OCI-LY3 (cell line): ENCODE results near the gene PLTP.

Experiments
- H2AFZ ChIP-seq: fragments of 200-600, 300-600 bp; shearing (Covaris generic); 2 replicates; pipeline ENCODE4 v1.6.0; 2014; ENCODE audit warnings: antibody characterized with exemption, low read depth, low read length
- H3K27ac ChIP-seq: fragments of 200-600, 300-600 bp; sonication (generic); 2 replicates; pipeline ENCODE4 v1.5.1; 2014; ENCODE audit warnings: mild to moderate bottlenecking, low read length, moderate library complexity, mixed read lengths
- H3K27me3 ChIP-seq: fragments of 200-600, 300-600 bp; sonication (generic); 2 replicates; pipeline ENCODE4 v1.6.1; 2014; ENCODE audit warnings: low read depth, low read length, mixed read lengths
- H3K36me3 ChIP-seq: fragments of 200-600, 300-600 bp; sonication (generic); replicated peaks from 2 replicates; pipeline ENCODE3; 2014; ENCODE audit warnings: low read depth, low read length, mixed read lengths
- H3K4me1 ChIP-seq: fragments of 300-600, 200-600 bp; sonication (generic); 2 replicates; pipeline ENCODE4 v1.6.1; 2014; ENCODE audit warnings: low read length, mixed read lengths
- H3K4me2 ChIP-seq: fragments of 200-600, 300-600 bp; sonication (generic); 2 replicates; pipeline ENCODE4 v1.6.1; 2014; ENCODE audit warnings: low read length, mixed read lengths
- H3K4me3 ChIP-seq: fragments of 300-600, 200-600 bp; sonication (generic); 2 replicates; pipeline ENCODE4 v1.5.1; 2014; ENCODE audit warnings: antibody characterized with exemption, mild to moderate bottlenecking, low read length, moderate library complexity
- H3K79me2 ChIP-seq: fragments of 300-600, 200-600 bp; shearing (Covaris generic); 2 replicates; pipeline ENCODE4 v1.6.1; 2014; ENCODE audit warnings: mild to moderate bottlenecking, low read length, mixed read lengths
- H3K9ac ChIP-seq: fragments of 300-600, 200-600 bp; shearing (Covaris generic); 2 replicates; pipeline ENCODE4 v1.6.0; 2014; ENCODE audit warnings: mild to moderate bottlenecking, low read length, moderate library complexity
- H3K9me3 ChIP-seq: fragments of 200-600, 300-600 bp; shearing (Covaris generic); 2 replicates; pipeline ENCODE4 v1.6.1; 2014; ENCODE audit warnings: low read length, mixed read lengths; ENCODE audit not compliant: insufficient read depth
- H4K20me1 ChIP-seq: fragments of 200-600, 300-600 bp; sonication (generic); 2 replicates; pipeline ENCODE4 v1.6.1; 2016; ENCODE audit warnings: low read length, mixed read lengths; ENCODE audit not compliant: insufficient read depth
- CTCF ChIP-seq: fragments of 200-600, 300-600 bp; sonication (generic); IDR thresholded peaks from 2 replicates; pipeline ENCODE4 v1.5.1; 2014; ENCODE audit warnings: antibody characterized with exemption, low read length, low read depth
- EZH2phosphoT487 ChIP-seq: fragments of 200-600 bp; shearing (Covaris generic); IDR thresholded peaks from 2 replicates; pipeline ENCODE4 v1.6.1; 2018; ENCODE audit warnings: antibody characterized with exemption, mixed run types, low read depth

Gene PLTP

GRCh38 chr20:45918182-45918737, 6.3 kb upstream of the PLTP start:
- Histone ChIP-seq H3K27me3 (peaks cover 8% of the 10 kb centered on the region; the same call in 1 of the 2 replicates), H3K4me3 (no peak overlapping the region), H3K9ac (no peak overlapping the region), H3K27ac (no peak overlapping the region), H3K4me1 (peaks cover 13% of the 10 kb centered on the region), H2AFZ (no peak overlapping the region), H3K79me2 (no peaks in the 10 kb centered on the region), H3K36me3 (no peaks in the 10 kb centered on the region), H4K20me1 (no peaks in the 10 kb centered on the region), H3K9me3 (no peaks in the 10 kb centered on the region), H3K4me2 (no peak overlapping the region)
- no peak for TF ChIP-seq EZH2phosphoT487
- TF ChIP-seq CTCF = no peak

- H3K27ac ChIP-seq = no peak overlapping the region
- H3K4me2 ChIP-seq = no peak overlapping the region
- H3K36me3 ChIP-seq = no peaks in the 10 kb centered on the region
- no peak overlapping the region for H3K9ac ChIP-seq
- peaks cover 8% of the 10 kb centered on the region; the same call in 1 of the 2 replicates for H3K27me3 ChIP-seq
- H3K9me3 ChIP-seq = no peaks in the 10 kb centered on the region
- no peak overlapping the region for H3K4me3 ChIP-seq
- peaks cover 18% of the 10 kb centered on the region for H3K4me1 ChIP-seq
- H3K79me2 ChIP-seq = no peaks in the 10 kb centered on the region
- no peaks in the 10 kb centered on the region for H4K20me1 ChIP-seq
- H2AFZ ChIP-seq = no peak overlapping the region
- TF ChIP-seq EZH2phosphoT487 = no peak
Observed at GRCh38 chr20:45917790-45918141, 5.8 kb upstream of the PLTP start.

- Histone ChIP-seq H4K20me1 (no peaks in the 10 kb centered on the region), H3K4me2 (peak overlapping the region; percentile 92), H3K4me1 (peaks cover 40% of the 10 kb centered on the region), H3K4me3 (peak overlapping the region; percentile 73), H3K9ac (peak overlapping the region; percentile 77; the same call in 1 of the 2 replicates), H3K9me3 (no peaks in the 10 kb centered on the region), H3K27ac (peak overlapping the region; percentile 69), H3K27me3 (no peaks in the 10 kb centered on the region), H2AFZ (no peak overlapping the region), H3K79me2 (no peaks in the 10 kb centered on the region; the same call in 1 of the 2 replicates), H3K36me3 (no peaks in the 10 kb centered on the region)
- no peak for TF ChIP-seq CTCF
Observed at GRCh38 chr20:45913116-45913515, 1.2 kb upstream of the PLTP start.

DNA sequence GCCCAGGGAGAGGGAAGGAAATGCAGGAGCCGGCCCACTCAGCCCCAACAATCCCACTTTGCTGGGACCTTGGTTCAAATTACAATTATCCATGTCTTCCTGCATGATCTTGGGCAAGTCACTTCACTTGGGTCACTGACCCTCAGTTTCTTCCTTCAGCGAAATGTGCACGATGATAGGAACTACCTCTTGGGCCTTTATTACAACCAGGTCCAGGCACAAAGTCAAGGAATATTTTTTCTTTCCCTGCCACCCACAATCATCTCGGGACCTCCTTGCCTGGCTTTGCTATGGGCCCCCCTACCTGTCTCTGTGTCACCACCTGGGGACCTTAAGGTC, 358 bp upstream of the PLTP start:
- Histone ChIP-seq H3K9me3 (no peaks in the 10 kb centered on the region), H2AFZ (peak overlapping the region; percentile 78), H3K4me1 (peaks cover 40% of the 10 kb centered on the region), H3K27me3 (no peaks in the 10 kb centered on the region), H3K27ac (peak overlapping the region; percentile 69), H3K9ac (peak overlapping the region; percentile 77), H3K36me3 (no peaks in the 10 kb centered on the region), H3K4me3 (peak overlapping the region; percentile 73), H3K4me2 (peak overlapping the region; percentile 92), H4K20me1 (no peaks in the 10 kb centered on the region), H3K79me2 (no peaks in the 10 kb centered on the region; the same call in 1 of the 2 replicates)
- TF ChIP-seq EZH2phosphoT487 (no peak), CTCF (no peak)
